GM12865 (cell line): ENCODE measurements around the gene GPC6.

Experiments
- DNase-seq: peaks from one replicate; pipeline ENCODE4 v3.0.0; 2010; ENCODE audit warnings: low read depth
- H3K4me3 ChIP-seq: 2 replicates; pipeline ENCODE4 v1.5.1; 2011; ENCODE audit warnings: mild to moderate bottlenecking, low read depth, low read length, control low read depth
- TF ChIP-seq, protein P1 (sequence below): IDR thresholded peaks from 2 replicates; pipeline ENCODE4 v1.5.1; 2011; ENCODE audit warnings: low read length, control low read depth, low read depth, inconsistent platforms; ENCODE audit not compliant: insufficient read depth; ENCODE audit errors: missing control alignments

GPC6 gene

DNA sequence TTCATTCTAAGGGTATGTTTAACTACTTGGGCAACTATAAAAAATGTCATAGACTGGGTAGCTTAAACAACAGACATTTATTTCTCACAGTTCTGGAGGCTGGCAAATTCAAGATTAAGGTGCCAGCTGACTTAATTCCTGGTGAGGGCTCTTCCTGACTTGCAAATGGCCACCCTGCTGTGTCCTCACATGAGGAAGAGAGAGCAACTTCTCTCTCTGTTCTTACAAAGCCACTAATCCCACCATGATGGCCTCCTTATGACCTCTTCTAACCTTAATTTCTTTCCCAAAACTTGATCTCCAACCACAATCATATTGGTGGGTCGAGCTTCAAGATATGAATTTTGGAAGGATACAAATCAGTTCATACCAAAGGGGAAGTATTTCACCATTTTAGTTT is 853.9 kb downstream of the GPC6 start:
- no peak overlapping the region for H3K4me3 ChIP-seq
- no peak for DNase-seq
- TF ChIP-seq, protein P1, sequence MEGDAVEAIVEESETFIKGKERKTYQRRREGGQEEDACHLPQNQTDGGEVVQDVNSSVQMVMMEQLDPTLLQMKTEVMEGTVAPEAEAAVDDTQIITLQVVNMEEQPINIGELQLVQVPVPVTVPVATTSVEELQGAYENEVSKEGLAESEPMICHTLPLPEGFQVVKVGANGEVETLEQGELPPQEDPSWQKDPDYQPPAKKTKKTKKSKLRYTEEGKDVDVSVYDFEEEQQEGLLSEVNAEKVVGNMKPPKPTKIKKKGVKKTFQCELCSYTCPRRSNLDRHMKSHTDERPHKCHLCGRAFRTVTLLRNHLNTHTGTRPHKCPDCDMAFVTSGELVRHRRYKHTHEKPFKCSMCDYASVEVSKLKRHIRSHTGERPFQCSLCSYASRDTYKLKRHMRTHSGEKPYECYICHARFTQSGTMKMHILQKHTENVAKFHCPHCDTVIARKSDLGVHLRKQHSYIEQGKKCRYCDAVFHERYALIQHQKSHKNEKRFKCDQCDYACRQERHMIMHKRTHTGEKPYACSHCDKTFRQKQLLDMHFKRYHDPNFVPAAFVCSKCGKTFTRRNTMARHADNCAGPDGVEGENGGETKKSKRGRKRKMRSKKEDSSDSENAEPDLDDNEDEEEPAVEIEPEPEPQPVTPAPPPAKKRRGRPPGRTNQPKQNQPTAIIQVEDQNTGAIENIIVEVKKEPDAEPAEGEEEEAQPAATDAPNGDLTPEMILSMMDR: no peak

DNA sequence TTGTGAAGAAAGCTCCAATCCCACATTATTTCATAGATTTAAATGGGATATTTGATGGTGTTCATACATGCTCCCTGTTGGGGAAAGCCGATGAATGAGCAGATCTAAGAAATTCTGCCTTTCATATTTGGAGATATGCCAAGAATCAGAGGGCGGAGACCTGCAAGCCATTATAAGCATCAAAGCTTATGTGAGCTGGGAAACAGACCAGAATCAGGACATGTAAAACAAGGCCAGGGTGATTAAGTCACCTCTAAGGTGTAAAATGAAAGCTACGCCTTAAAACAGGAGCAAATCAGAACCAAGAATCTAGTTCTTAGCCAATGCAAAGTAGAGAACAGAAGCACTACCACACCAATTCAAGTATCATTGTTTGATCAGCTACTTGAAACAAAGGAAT is 860.5 kb downstream of the GPC6 start:
- TF ChIP-seq, protein P1: no peak
- no peak for DNase-seq
- no peak overlapping the region for H3K4me3 ChIP-seq

DNA sequence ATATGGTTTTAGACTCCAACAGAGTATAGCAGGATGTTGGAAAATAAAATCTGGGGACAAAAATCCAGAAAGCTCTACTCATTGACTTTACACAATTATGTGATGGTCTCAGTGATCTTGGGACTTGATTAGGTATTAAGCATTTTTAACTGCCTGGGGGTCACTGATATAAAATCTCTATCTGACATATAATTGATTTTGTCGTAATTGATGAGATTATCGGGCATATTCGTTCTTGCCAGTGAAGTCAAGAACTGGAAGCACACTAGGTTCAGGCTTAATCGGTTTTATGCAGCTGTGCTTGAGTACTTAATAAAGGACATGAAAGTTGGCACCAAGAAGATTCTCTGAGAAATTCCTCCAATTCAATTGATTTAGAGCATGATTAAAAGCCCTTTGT is 862.1 kb downstream of the GPC6 start:
- TF ChIP-seq, protein P1: no peak
- no peak for DNase-seq
- H3K4me3 ChIP-seq: no peak overlapping the region

DNA sequence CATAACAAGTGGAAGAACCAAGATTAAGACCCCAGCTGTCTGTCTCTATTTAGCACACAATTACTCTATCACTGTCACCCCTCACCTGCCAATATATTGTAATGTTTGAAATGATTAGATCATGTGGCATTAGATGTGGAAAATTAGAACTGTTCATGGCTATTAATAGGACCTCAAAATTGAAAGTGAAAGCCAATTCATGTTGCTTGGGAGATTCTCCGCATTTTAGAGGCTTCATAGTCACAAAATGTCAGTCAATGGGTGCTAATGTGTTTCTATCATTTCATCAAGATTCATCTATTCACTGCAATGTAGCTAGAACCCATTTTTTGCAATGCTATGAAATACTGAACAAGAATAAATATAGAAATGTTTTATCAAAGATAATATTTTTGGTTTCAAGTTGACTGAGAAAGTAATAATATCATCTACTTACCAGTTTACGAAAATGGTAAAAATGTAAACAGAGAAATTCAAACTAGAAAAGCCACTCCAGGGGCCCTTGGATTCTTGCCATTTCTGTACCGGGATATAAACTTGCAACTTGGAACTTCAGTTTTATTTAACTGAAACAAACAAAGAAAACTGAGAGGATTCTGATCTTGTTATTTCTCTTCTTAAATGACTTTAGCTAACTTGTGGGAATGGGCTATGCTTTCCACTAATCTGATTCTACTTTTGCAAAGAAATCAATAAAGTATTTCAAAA is 864.3 kb downstream of the GPC6 start:
- TF ChIP-seq, protein P1: no peak
- H3K4me3 ChIP-seq: no peak overlapping the region
- no peak for DNase-seq

DNA sequence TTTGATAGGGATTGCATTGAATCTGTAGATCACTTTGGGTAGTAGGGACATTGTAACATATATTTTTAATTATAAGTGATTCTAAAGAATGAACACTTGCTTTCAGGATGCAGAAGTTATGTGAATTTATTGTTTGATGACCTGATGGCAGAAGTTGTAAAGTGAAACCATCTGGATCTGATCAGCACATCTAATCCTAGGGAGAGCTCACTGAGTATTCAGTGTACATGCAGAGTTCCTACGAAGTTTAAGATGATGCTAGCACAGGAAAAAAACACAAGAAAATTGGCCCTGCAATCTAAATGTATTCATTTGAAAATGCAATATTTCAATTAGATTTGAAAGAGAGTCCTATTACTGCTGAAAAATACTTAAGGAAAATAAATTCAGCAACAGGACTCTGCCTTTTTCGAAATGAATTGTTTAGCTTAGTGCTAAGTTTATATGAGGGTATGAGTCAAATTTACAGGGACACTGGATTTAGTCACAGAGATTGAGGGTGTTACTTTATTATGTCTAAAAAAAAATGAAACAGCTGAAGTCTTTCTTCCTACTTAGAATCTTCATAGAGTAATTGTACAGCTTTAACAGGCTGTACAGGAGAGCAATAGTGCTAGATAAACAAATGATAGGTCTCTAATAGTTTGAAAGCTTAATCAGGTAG is 867.2 kb downstream of the GPC6 start:
- H3K4me3 ChIP-seq: no peak overlapping the region

DNA sequence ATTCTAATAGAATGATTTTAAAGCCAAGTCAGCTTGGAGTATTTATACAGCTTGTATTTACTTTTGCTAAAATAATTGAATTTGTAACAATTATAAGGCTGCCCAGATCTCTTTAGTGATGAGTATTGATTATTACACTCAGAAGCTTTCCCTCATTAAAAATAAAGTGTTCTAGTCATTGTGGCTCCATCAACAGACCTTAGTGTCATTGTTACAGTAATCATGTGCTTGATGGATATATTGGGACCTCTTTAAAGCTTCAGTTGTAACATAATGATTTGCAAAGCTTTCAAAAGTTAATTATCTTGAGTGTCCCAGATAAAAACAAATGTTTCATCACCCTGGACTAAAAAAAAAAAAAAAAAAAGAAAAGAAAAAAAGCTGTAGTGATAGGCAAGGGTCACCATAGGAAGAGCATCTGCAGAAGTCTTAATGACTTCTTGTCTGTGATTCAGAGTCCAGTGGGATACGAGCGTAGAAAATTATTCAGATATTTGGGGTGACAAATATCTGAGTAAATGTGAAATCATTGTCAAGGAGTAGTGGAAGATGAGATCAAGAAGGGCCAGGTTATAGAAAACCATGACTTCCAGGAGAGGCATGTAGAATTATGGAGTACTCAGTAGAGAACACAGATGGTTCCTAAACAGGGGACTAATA is 883.2 kb downstream of the GPC6 start:
- DNase-seq: no peak
- no peak overlapping the region for H3K4me3 ChIP-seq
- TF ChIP-seq, protein P1: no peak

More for the DNA sequence above, 867.2 kb downstream of the GPC6 start:
- DNase-seq: no peak
- TF ChIP-seq, protein P1: no peak

DNA sequence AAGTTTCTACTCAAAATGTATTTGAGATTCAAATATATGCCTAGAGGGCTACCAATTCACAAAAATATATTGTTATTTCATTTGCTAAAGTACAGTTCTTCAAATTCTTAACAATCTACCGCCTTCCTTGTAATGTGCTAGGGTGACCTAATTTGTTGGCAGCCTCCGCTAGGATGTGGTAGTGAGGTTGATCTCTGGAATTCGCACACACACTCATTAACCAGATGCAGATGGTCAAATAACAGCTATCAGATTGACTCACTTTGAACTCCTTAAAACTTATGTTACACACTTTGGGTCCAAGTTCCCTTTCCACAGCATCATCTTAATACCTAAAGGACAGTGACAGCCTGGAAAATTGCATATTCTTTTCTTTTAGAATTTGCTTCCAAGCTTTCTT is 885.6 kb downstream of the GPC6 start:
- H3K4me3 ChIP-seq: no peak overlapping the region
- no peak for DNase-seq
- TF ChIP-seq, protein P1: no peak
